Measurements from ENCODE around the gene GNRH2. TPM values are rescaled to one million over a fixed set of nuclear protein-coding genes. Genes with fewer than 3 reads are reported as not detected.

The GNRH2 gene
- polyA plus RNA-seq, 1 donor (not counting 4 experiments of a cell fraction or from before 2014, with no cell fraction given) = 0.18 TPM

- no peak overlapping the region for H3K9ac ChIP-seq (ENCODE audit: control insufficient read depth, extremely low read depth, insufficient read depth, low read length)
- FAIRE-seq = no peak
Observed at GRCh38 chr20:3067139-3068014, 24.0 kb downstream of the GNRH2 start.

GRCh38 chr20:3068075-3068474 is 24.7 kb downstream of the GNRH2 start:
- no peaks in the 10 kb centered on the region for H3K4me1 ChIP-seq (ENCODE audit: control insufficient read depth, extremely low read depth, insufficient read depth, low read length)
- TF ChIP-seq EZH2 (IDR thresholded peaks at IDR 0.05; ENCODE audit: low read length) = peak; percentile 32
- TF ChIP-seq CTCF (optimal IDR thresholded peaks at IDR 0.05 in 1 of 3, IDR thresholded peaks at IDR 0.05 in 1 of 3, conservative IDR thresholded peaks at IDR 0.05 in 1 of 3; ENCODE audit: extremely low read depth in 1 of 3, insufficient read depth in 2 of 3, low read length in 3 of 3) = no peak
- H3K4me3 ChIP-seq (ENCODE audit: control insufficient read depth in 2 of 3, extremely low read depth in 1 of 3, insufficient read depth in 2 of 3, low read depth in 1 of 3, low read length in 3 of 3) = no peak overlapping the region
- no peaks in the 10 kb centered on the region for H3K9me1 ChIP-seq (ENCODE audit: control insufficient read depth, extremely low read depth, insufficient read depth, low read length)
- no peaks in the 10 kb centered on the region for H3K9me3 ChIP-seq (ENCODE audit: control insufficient read depth, low read depth, low read length)
- no peak for FAIRE-seq
- H3K79me2 ChIP-seq (ENCODE audit: control insufficient read depth, insufficient read depth, low read length) = no peaks in the 10 kb centered on the region
- H4K20me1 ChIP-seq (ENCODE audit: control insufficient read depth, extremely low read depth, insufficient read depth, low read length) = no peaks in the 10 kb centered on the region
- dilution Hi-C loops (cut with MboI; ENCODE audit: extremely low pct_ligation_motif_present, low sequenced_read_pairs) = no loop called here
- no peak overlapping the region for H3K9ac ChIP-seq (ENCODE audit: control insufficient read depth, extremely low read depth, insufficient read depth, low read length)
- H3K36me3 ChIP-seq (ENCODE audit: control insufficient read depth in 2 of 2, extremely low read depth in 1 of 2, insufficient read depth in 2 of 2, low read length in 2 of 2) = no peaks in the 10 kb centered on the region
- H2AFZ ChIP-seq (ENCODE audit: control insufficient read depth, low read length) = no peak overlapping the region
- DNase-seq (ENCODE audit: low read depth, low spot score) = no peak
- no peak overlapping the region for H3K4me2 ChIP-seq (ENCODE audit: control insufficient read depth, extremely low read depth, insufficient read depth, low read depth, low read length)
- peaks cover 25% of the 10 kb centered on the region for H3K27me3 ChIP-seq (ENCODE audit: control insufficient read depth, extremely low read depth, insufficient read depth, low read length)
- H3K27ac ChIP-seq (ENCODE audit: control insufficient read depth, insufficient read depth, low read length) = no peak overlapping the region

More at GRCh38 chr20:3067139-3068014, 24.0 kb downstream of the GNRH2 start:
- H2AFZ ChIP-seq (ENCODE audit: control insufficient read depth, low read length) = no peak overlapping the region
- no peaks in the 10 kb centered on the region for H3K36me3 ChIP-seq (ENCODE audit: control insufficient read depth in 2 of 2, extremely low read depth in 1 of 2, insufficient read depth in 2 of 2, low read length in 2 of 2)
- no peaks in the 10 kb centered on the region for H3K9me1 ChIP-seq (ENCODE audit: control insufficient read depth, extremely low read depth, insufficient read depth, low read length)
- H3K4me3 ChIP-seq (ENCODE audit: control insufficient read depth in 2 of 3, extremely low read depth in 1 of 3, insufficient read depth in 2 of 3, low read depth in 1 of 3, low read length in 3 of 3) = no peak overlapping the region
- H3K4me2 ChIP-seq (ENCODE audit: control insufficient read depth, extremely low read depth, insufficient read depth, low read depth, low read length) = no peak overlapping the region
- no peaks in the 10 kb centered on the region for H4K20me1 ChIP-seq (ENCODE audit: control insufficient read depth, extremely low read depth, insufficient read depth, low read length)
- no peak for TF ChIP-seq CTCF (optimal IDR thresholded peaks at IDR 0.05 in 1 of 3, IDR thresholded peaks at IDR 0.05 in 1 of 3, conservative IDR thresholded peaks at IDR 0.05 in 1 of 3; ENCODE audit: extremely low read depth in 1 of 3, insufficient read depth in 2 of 3, low read length in 3 of 3)
- TF ChIP-seq EZH2 (IDR thresholded peaks at IDR 0.05; ENCODE audit: low read length) = no peak
- H3K9me3 ChIP-seq (ENCODE audit: control insufficient read depth, low read depth, low read length) = no peaks in the 10 kb centered on the region
- H3K79me2 ChIP-seq (ENCODE audit: control insufficient read depth, insufficient read depth, low read length) = no peaks in the 10 kb centered on the region
- dilution Hi-C loops (cut with MboI; ENCODE audit: extremely low pct_ligation_motif_present, low sequenced_read_pairs) = no loop called here
- H3K4me1 ChIP-seq (ENCODE audit: control insufficient read depth, extremely low read depth, insufficient read depth, low read length) = no peaks in the 10 kb centered on the region
- H3K27ac ChIP-seq (ENCODE audit: control insufficient read depth, insufficient read depth, low read length) = no peak overlapping the region
- peaks cover 19% of the 10 kb centered on the region for H3K27me3 ChIP-seq (ENCODE audit: control insufficient read depth, extremely low read depth, insufficient read depth, low read length)
- DNase-seq (ENCODE audit: low read depth, low spot score) = no peak

All from keratinocyte (primary cell).